ENCODE results near the gene CEP170B. TPM values are rescaled to one million over a fixed set of nuclear protein-coding genes. Genes with fewer than 3 reads are reported as not detected.

CEP170B gene
- total and polyA plus RNA-seq, 9 of the 15 experiments (the other 6 are each of a cell fraction or from before 2014, with no cell fraction given): 0.01 to 10.2 (median 2.2) TPM

- CTCF ChIA-PET (ENCODE audit: low intra/inter-chr PET ratio): no interaction called here
- DNase-seq (ENCODE audit: extremely low read depth in 1 of 4, low spot score in 3 of 4): peak in 2 of 4 experiments; percentile 6 to 13
- H3K36me3 ChIP-seq (ENCODE audit: control insufficient read depth, insufficient read depth, low read length): no peaks in the 10 kb centered on the region
These were observed 62.8 kb downstream of the CEP170B start for GRCh38 chr14:104927901-104928300.

More at GRCh38 chr14:104927901-104928300, 62.8 kb downstream of the CEP170B start:
- Histone ChIP-seq H4K20me1 (replicated peaks; ENCODE audit: control insufficient read depth, insufficient read depth, low read length) (no peaks in the 10 kb centered on the region), H3K9me1 (ENCODE audit: control insufficient read depth, insufficient read depth, low read length) (no peaks in the 10 kb centered on the region), H3K4me3 (no peak overlapping the region), H2AFZ (ENCODE audit: low read depth, low read length) (no peak overlapping the region), H3K9me3 (replicated peaks; ENCODE audit: control insufficient read depth, insufficient read depth, low read depth, low read length) (0 out of 2 replicates have a peak, but pooled peaks cover 2% of the 10 kb centered on the region), H3K27me3 (ENCODE audit: control insufficient read depth in 2 of 2, insufficient read depth in 2 of 2, low read length in 2 of 2) (peaks cover 0 to 11% of the 10 kb centered on the region in 2 experiments; a peak in 2 of 5 replicates), H3K9ac (ENCODE audit: insufficient read depth in 1 of 2, low read depth in 2 of 2, low read length in 2 of 2) (no peak overlapping the region; a peak in 1 of 4 replicates), H3K4me1 (replicated peaks in 1 of 2; ENCODE audit: control insufficient read depth in 2 of 2, insufficient read depth in 2 of 2, low read length in 2 of 2) (peaks cover 0 to 58% of the 10 kb centered on the region in 2 experiments; a peak in 2 of 5 replicates), H3K4me2 (ENCODE audit: insufficient read depth, low read length) (no peak overlapping the region), H3K79me2 (ENCODE audit: control insufficient read depth, insufficient read depth, low read length) (no peaks in the 10 kb centered on the region), H3K27ac (ENCODE audit: extremely low read depth, low read depth, low read length) (no peak overlapping the region)
- in situ Hi-C loops (cut with MboI) (no loop called here), intact Hi-C loops (cut with micrococcal nuclease) (no loop called here)
- WGBS (ENCODE audit: insufficient coverage, low coverage, missing lambda C conversion rate): 0% methylated on average over 3 of the region's 8 CpGs
- FAIRE-seq: no peak
- peak; percentile 39; the same call in 2 of the 3 replicates for ATAC-seq
- POLR2A ChIA-PET: interaction anchor here (0.7 kb wide), 1 partner anchor 11 kb away, joined by 3 read pairs; no protein-coding TSS in a partner anchor
- TF ChIP-seq CCNT2 (IDR thresholded peaks at IDR 0.05; ENCODE audit: borderline replicate concordance, extremely low read depth, insufficient read length, low read depth, low read length): no peak
- TF ChIP-seq ARHGAP35 (IDR thresholded peaks at IDR 0.05; ENCODE audit: partially characterized antibody): no peak
- no peak for TF ChIP-seq HMG20A (CRISPR knock-in tag; conservative IDR thresholded peaks at IDR 0.05)
- TF ChIP-seq DEAF1 (CRISPR knock-in tag; IDR thresholded peaks at IDR 0.05): no peak
- no peak for TF ChIP-seq SNAPC5 (CRISPR knock-in tag; IDR thresholded peaks at IDR 0.05)
- TF ChIP-seq ZBTB8A (IDR thresholded peaks at IDR 0.05; ENCODE audit: partially characterized antibody): no peak
- TF ChIP-seq, protein P1, sequence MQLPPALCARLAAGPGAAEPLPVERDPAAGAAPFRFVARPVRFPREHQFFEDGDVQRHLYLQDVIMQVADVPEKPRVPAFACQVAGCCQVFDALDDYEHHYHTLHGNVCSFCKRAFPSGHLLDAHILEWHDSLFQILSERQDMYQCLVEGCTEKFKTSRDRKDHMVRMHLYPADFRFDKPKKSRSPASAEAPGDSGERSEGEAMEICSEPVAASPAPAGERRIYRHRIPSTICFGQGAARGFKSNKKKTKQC (CRISPR knock-in tag; IDR thresholded peaks at IDR 0.05): no peak
- TF ChIP-seq FOXA3 (CRISPR knock-in tag; conservative IDR thresholded peaks at IDR 0.05 in 1 of 2, IDR thresholded peaks at IDR 0.05 in 1 of 2): no peak
- BruUV-seq (replicated peaks): no TSS peak

Measured in K562 (cell line).